Spleen (tissue), 7 donors: ENCODE measurements around the gene EHD4.

Experiments used
- POLR2A ChIP-seq, 3 donors: fragments of 450-650 bp; IDR thresholded peaks; one replicate each; pipeline ENCODE4 v1.5.1; 2017; ENCODE audit warnings: antibody characterized with exemption in 3 of 3, mild to moderate bottlenecking in 1 of 3
- POLR2AphosphoS5 ChIP-seq, 3 donors: sonication (generic); formaldehyde crosslinking; IDR thresholded peaks; one replicate each; pipeline ENCODE4 v1.5.1; 2017; ENCODE audit warnings: antibody characterized with exemption in 3 of 3
- TF ChIP-seq, protein P1 (sequence below), 11 experiments: fragments of 200-600 bp in 7 of 11; fragments of 450-650 bp in 4 of 11; sonication (generic) in 4 of 11; IDR thresholded peaks in 8 of 11; conservative IDR thresholded peaks in 3 of 11; 1 replicate in 7 of 11; 2 replicates in 4 of 11; pipeline versions ENCODE4 v1.4.0 to v1.8.0; 2016 to 2021; ENCODE audit warnings: antibody characterized with exemption in 11 of 11, inconsistent platforms in 4 of 11, mild to moderate bottlenecking in 1 of 11
- donor health status: DM: no; HTN: no; CAD: no; lungs with moderate emphysema.
- donor health status: DM: no; HTN: no; CAD: no.
- donor health status: DM: no; HTN: no; CAD: no.

DNA sequence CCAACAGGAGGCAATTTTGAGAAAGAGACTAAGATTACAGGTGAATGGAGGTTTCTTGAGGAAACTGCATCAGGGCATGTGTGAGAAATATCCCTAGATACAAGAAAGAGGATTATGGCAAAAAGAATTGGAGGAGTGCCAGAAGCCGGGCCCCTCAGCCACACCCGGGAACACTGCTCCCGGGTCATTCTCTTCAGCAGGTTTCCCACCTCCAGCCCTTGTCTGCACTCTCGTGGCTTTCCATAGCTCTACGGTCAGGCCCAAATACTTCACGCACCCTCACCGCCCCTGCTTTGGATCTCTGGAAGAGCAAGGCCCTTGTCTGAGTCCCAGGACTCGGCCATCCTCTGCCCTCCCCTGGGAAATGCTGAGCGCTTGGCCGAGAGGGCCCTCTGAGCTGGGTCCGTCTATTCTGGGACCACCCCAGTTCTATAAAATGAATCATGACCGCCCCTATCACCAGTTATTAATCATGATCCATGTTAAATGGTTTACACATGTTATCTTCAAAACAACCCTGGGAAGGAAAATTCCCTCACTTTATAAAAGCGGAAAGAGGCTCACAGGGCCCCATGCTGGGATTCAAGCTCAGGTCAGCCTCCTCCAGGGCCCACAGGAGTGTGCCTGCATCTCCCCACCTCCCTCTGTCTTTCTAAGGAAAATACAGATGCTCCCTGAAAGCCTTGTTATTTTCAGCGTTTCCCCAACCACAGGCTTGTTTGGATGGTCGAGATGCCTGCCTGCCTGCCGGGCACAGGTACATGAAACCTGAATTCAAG, 39.7 kb downstream of the EHD4 start:
- TF ChIP-seq, protein P1, sequence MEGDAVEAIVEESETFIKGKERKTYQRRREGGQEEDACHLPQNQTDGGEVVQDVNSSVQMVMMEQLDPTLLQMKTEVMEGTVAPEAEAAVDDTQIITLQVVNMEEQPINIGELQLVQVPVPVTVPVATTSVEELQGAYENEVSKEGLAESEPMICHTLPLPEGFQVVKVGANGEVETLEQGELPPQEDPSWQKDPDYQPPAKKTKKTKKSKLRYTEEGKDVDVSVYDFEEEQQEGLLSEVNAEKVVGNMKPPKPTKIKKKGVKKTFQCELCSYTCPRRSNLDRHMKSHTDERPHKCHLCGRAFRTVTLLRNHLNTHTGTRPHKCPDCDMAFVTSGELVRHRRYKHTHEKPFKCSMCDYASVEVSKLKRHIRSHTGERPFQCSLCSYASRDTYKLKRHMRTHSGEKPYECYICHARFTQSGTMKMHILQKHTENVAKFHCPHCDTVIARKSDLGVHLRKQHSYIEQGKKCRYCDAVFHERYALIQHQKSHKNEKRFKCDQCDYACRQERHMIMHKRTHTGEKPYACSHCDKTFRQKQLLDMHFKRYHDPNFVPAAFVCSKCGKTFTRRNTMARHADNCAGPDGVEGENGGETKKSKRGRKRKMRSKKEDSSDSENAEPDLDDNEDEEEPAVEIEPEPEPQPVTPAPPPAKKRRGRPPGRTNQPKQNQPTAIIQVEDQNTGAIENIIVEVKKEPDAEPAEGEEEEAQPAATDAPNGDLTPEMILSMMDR (IDR thresholded peaks at IDR 0.05 in 8 of 11, conservative IDR thresholded peaks at IDR 0.05 in 3 of 11): no peak
- TF ChIP-seq POLR2AphosphoS5 (IDR thresholded peaks at IDR 0.05) (no peak), POLR2A (IDR thresholded peaks at IDR 0.05) (no peak)
